Loucy (cell line): ENCODE results near the gene JAKMIP3.

Experiments used
- H2AFZ ChIP-seq: fragments of 200-600 bp; sonication (generic); 2 replicates; pipeline ENCODE4 v1.6.0; 2016; ENCODE audit warnings: antibody characterized with exemption, mild to moderate bottlenecking, low read length, moderate library complexity
- H3F3A ChIP-seq: fragments of 200-600 bp; 2 replicates; pipeline ENCODE4 v1.6.0; 2016; ENCODE audit warnings: antibody characterized with exemption, low read depth, mild to moderate bottlenecking
- H3K27me3 ChIP-seq: fragments of 200-600 bp; sonication (generic); 2 replicates; pipeline ENCODE4 v1.6.1; 2014; ENCODE audit warnings: low read length, mild to moderate bottlenecking; ENCODE audit not compliant: insufficient read depth, poor library complexity, severe bottlenecking
- H3K36me3 ChIP-seq: fragments of 200-600 bp; sonication (generic); 2 replicates; pipeline ENCODE4 v1.6.1; 2016; ENCODE audit warnings: low read length; ENCODE audit not compliant: insufficient read depth
- H3K4me1 ChIP-seq: fragments of 200-600 bp; sonication (generic); 2 replicates; pipeline ENCODE4 v1.5.1; 2014; ENCODE audit warnings: low read length, mild to moderate bottlenecking; ENCODE audit not compliant: insufficient read depth, poor library complexity, severe bottlenecking
- H3K4me2 ChIP-seq: fragments of 200-600 bp; sonication (generic); 2 replicates; pipeline ENCODE4 v1.6.0; 2014; ENCODE audit warnings: antibody characterized with exemption, low read length, low read depth, mild to moderate bottlenecking; ENCODE audit not compliant: poor library complexity, severe bottlenecking
- H3K4me3 ChIP-seq: fragments of 200-600 bp; sonication (generic); 2 replicates; pipeline ENCODE4 v1.5.1; 2014; ENCODE audit warnings: low read length, mild to moderate bottlenecking, mixed read lengths; ENCODE audit not compliant: poor library complexity, severe bottlenecking
- H3K79me2 ChIP-seq: fragments of 200-600 bp; sonication (generic); 2 replicates; pipeline ENCODE4 v1.6.1; 2014; ENCODE audit warnings: low read length; ENCODE audit not compliant: insufficient read depth
- H3K9ac ChIP-seq: fragments of 200-600 bp; sonication (generic); 2 replicates; pipeline ENCODE4 v1.6.0; 2014; ENCODE audit warnings: mild to moderate bottlenecking, low read depth, low read length, moderate library complexity; ENCODE audit not compliant: poor library complexity, severe bottlenecking
- H3K9me2 ChIP-seq: fragments of 200-600 bp; sonication (generic); replicated peaks from 2 replicates; pipeline ENCODE4 v1.6.1; 2016; ENCODE audit warnings: low read depth, low read length, mixed read lengths
- H3K9me3 ChIP-seq: fragments of 200-600 bp; sonication (generic); 2 replicates; pipeline ENCODE4 v1.6.1; 2014; ENCODE audit warnings: mild to moderate bottlenecking, antibody characterized with exemption, low read length, low read depth; ENCODE audit not compliant: insufficient read depth
- H4K20me1 ChIP-seq: fragments of 200-600 bp; sonication (generic); 2 replicates; pipeline ENCODE4 v1.6.0; 2014; ENCODE audit warnings: antibody characterized with exemption, low read length, mild to moderate bottlenecking; ENCODE audit not compliant: insufficient read depth, poor library complexity, severe bottlenecking
- EZH2phosphoT487 ChIP-seq: fragments of 200-600 bp; IDR thresholded peaks from 2 replicates; pipeline ENCODE4 v1.6.1; 2018; ENCODE audit warnings: antibody characterized with exemption, mild to moderate bottlenecking, moderate library complexity, borderline replicate concordance
- TF ChIP-seq, protein P1 (sequence below): fragments of 200-600 bp; sonication (generic); conservative IDR thresholded peaks from 2 replicates; pipeline ENCODE4 v1.5.1; 2014; ENCODE audit warnings: mild to moderate bottlenecking, antibody characterized with exemption, low read length

The JAKMIP3 gene

GRCh38 chr10:132105302-132105995 is 39.7 kb downstream of the JAKMIP3 start:
- Histone ChIP-seq H3K9ac (no peak overlapping the region), H3K4me1 (no peaks in the 10 kb centered on the region), H3F3A (no peaks in the 10 kb centered on the region), H3K79me2 (no peaks in the 10 kb centered on the region), H3K9me3 (0 out of 2 replicates have a peak, but pooled peaks cover 3% of the 10 kb centered on the region), H4K20me1 (no peaks in the 10 kb centered on the region), H2AFZ (no peak overlapping the region), H3K4me3 (no peak overlapping the region), H3K4me2 (no peak overlapping the region), H3K9me2 (no peaks in the 10 kb centered on the region), H3K36me3 (no peaks in the 10 kb centered on the region), H3K27me3 (no peaks in the 10 kb centered on the region)
- TF ChIP-seq, protein P1, sequence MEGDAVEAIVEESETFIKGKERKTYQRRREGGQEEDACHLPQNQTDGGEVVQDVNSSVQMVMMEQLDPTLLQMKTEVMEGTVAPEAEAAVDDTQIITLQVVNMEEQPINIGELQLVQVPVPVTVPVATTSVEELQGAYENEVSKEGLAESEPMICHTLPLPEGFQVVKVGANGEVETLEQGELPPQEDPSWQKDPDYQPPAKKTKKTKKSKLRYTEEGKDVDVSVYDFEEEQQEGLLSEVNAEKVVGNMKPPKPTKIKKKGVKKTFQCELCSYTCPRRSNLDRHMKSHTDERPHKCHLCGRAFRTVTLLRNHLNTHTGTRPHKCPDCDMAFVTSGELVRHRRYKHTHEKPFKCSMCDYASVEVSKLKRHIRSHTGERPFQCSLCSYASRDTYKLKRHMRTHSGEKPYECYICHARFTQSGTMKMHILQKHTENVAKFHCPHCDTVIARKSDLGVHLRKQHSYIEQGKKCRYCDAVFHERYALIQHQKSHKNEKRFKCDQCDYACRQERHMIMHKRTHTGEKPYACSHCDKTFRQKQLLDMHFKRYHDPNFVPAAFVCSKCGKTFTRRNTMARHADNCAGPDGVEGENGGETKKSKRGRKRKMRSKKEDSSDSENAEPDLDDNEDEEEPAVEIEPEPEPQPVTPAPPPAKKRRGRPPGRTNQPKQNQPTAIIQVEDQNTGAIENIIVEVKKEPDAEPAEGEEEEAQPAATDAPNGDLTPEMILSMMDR = no peak
- TF ChIP-seq EZH2phosphoT487 = no peak

DNA sequence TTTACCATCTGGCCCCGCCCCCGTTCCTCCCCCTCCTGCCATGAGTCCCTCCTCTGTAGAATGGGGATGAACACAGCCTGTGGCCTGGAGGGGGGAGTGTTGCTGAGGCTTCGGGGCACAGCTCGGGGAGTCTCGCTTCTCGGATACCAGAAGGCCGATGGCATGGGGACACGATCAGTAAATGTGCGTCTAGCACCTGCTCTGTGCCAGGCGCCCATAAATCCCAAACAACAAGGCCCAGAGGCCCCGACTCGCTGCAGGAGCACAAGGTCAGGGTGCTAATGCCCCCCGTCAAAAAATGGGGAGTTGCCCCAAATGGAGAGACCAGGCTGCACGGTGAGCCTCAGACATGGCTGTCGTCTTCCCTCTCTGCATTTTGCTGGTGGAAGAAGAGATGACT is 40.7 kb downstream of the JAKMIP3 start:
- Histone ChIP-seq H3K9me3 (no peaks in the 10 kb centered on the region), H3K9ac (no peak overlapping the region), H3K9me2 (no peaks in the 10 kb centered on the region), H4K20me1 (no peaks in the 10 kb centered on the region), H2AFZ (no peak overlapping the region), H3K4me3 (no peak overlapping the region), H3K36me3 (no peaks in the 10 kb centered on the region), H3K27me3 (no peaks in the 10 kb centered on the region), H3K4me1 (no peaks in the 10 kb centered on the region), H3K4me2 (no peak overlapping the region), H3F3A (no peaks in the 10 kb centered on the region), H3K79me2 (no peaks in the 10 kb centered on the region)
- TF ChIP-seq, protein P1 = no peak
- no peak for TF ChIP-seq EZH2phosphoT487

DNA sequence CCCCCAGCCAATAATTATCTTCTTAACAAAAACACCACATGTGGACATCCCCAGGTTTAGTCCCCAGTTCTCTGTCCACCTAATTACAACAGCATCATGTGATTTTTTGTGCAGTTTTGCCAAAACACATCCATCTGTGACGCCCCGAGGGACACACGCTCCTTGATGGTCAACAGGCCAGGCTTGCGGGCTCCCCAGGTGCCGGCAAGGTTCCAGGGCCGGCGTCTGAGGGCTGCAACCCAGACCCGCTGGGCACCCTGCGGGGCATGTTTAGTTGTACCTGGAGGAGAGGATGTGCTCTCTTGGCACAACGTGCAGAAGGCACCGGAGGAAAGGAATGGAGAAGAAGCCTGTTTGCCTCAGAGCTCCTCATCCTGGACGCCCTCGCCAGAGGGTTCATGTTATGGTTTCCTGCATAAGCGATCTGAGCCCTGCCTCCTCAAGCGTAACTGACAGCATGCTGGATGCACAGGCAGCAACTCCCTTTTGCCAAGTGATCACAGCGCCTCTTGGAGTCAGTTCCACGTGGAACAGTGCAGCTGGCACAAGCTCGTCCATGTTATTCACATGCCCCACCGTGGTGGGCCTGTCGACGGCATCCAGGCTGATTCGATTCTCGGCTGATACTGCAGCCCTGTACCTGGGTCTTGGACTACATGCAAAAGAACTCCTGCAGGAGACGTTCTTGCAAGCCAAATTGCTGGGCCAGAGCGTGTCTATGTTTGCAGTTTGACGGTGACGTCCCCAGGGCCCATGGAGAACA is 41.6 kb downstream of the JAKMIP3 start:
- no peaks in the 10 kb centered on the region for H3K36me3 ChIP-seq
- H4K20me1 ChIP-seq = no peaks in the 10 kb centered on the region
- H3K9me2 ChIP-seq = no peaks in the 10 kb centered on the region
- H3K4me3 ChIP-seq = no peak overlapping the region
- no peaks in the 10 kb centered on the region for H3K4me1 ChIP-seq
- no peaks in the 10 kb centered on the region for H3K27me3 ChIP-seq
- no peaks in the 10 kb centered on the region for H3K79me2 ChIP-seq
- H3K9ac ChIP-seq = no peak overlapping the region
- no peak for TF ChIP-seq EZH2phosphoT487
- TF ChIP-seq, protein P1 = no peak
- H3K9me3 ChIP-seq = no peaks in the 10 kb centered on the region
- no peak overlapping the region for H3K4me2 ChIP-seq
- H2AFZ ChIP-seq = no peak overlapping the region
- H3F3A ChIP-seq = no peaks in the 10 kb centered on the region
